Upper lobe of left lung (tissue), 6 donors: Measurements from ENCODE around the gene DHRS4. TPM values are rescaled to one million over a fixed set of nuclear protein-coding genes. Genes with fewer than 3 reads are reported as not detected.
"Not testable (repeated sequence)": the region's sequence is repeated elsewhere in the genome, so short reads cannot be mapped to it uniquely, and the experiment has no call there.

Experiments used
- ATAC-seq, 2 donors: fragments of 200-7000 bp; cut with Tn5 transposase; one replicate each; pipeline ENCODE4 v1.9.1; 2022; ENCODE audit warnings: mild to moderate bottlenecking in 2 of 2, moderate library complexity in 2 of 2; ENCODE audit not compliant: low FRiP score in 2 of 2
- DNase-seq, 2 donors: peaks; one replicate each; pipeline ENCODE4 v3.0.0-alpha.2; 2019 to 2020
- H3K27ac ChIP-seq, 4 donors: fragments of 200-600 bp; sonication (generic); one replicate each; pipeline ENCODE4 v1.5.1; 2016 to 2019
- H3K27me3 ChIP-seq, 4 donors: fragments of 200-600 bp; sonication (generic); one replicate each; pipeline ENCODE4 v1.5.1; 2017 to 2019
- H3K36me3 ChIP-seq, 4 donors: fragments of 200-600 bp; sonication (generic); one replicate each; pipeline ENCODE4 v1.5.1; 2016 to 2019
- H3K4me1 ChIP-seq, 4 donors: fragments of 200-600 bp; sonication (generic); one replicate each; pipeline ENCODE4 v1.5.1; 2018 to 2019
- H3K4me3 ChIP-seq, 4 donors: fragments of 200-600 bp; sonication (generic); one replicate each; pipeline ENCODE4 v1.5.1; 2017 to 2019; ENCODE audit warnings: mild to moderate bottlenecking in 2 of 4, moderate library complexity in 1 of 4
- H3K9me3 ChIP-seq, 4 donors: fragments of 200-600 bp; sonication (generic); one replicate each; pipeline ENCODE4 v1.5.1; 2018 to 2019
- EP300 ChIP-seq, 4 donors: sonication (generic); formaldehyde crosslinking; IDR thresholded peaks; one replicate each; pipeline ENCODE4 v1.5.1; 2017; ENCODE audit warnings: antibody characterized with exemption in 4 of 4, control low read depth in 2 of 4
- POLR2A ChIP-seq, 4 donors: fragments of 450-650 bp; IDR thresholded peaks; one replicate each; pipeline ENCODE4 v1.5.1; 2016 to 2017; ENCODE audit warnings: antibody characterized with exemption in 4 of 4, mild to moderate bottlenecking in 2 of 4
- POLR2AphosphoS5 ChIP-seq, 2 donors: sonication (generic); formaldehyde crosslinking; IDR thresholded peaks; one replicate each; pipeline ENCODE4 v1.5.1; 2017; ENCODE audit warnings: antibody characterized with exemption in 2 of 2
- WGBS, 2 donors: methylation state at CpG; one replicate each; pipeline ENCODE4 v1.1.5; 2017 to 2018; 5-methylcytosine and 5-hydroxymethylcytosine counted together
- total RNA-seq, 6 donors: library from RNA; depleted of rRNA in 4 of 6; stranded (reverse); fragments of >200 nt in 4 of 6; gene quantifications; one replicate each; pipeline versions ENCODE4 v1.1.0 to v1.2.1, GENCODE V29; 2016 to 2021
- TF ChIP-seq, protein P1 (sequence below), 6 experiments: fragments of 450-650 bp in 4 of 6; fragments of 200-600 bp in 2 of 6; sonication (generic) in 2 of 6; IDR thresholded peaks; one replicate each; pipeline ENCODE4 v1.5.1; 2016 to 2019; ENCODE audit warnings: antibody characterized with exemption in 6 of 6
- donor health status: DM: no; HTN: no; CAD: no; lungs with moderate emphysema.
- donor health status: DM: no; HTN: yes; CAD: no; lungs with severe emphysema.

Gene DHRS4
- total RNA-seq, 6 donors from 2014 or later: 30.3 to 57.9 (median 33.8) TPM

DNA sequence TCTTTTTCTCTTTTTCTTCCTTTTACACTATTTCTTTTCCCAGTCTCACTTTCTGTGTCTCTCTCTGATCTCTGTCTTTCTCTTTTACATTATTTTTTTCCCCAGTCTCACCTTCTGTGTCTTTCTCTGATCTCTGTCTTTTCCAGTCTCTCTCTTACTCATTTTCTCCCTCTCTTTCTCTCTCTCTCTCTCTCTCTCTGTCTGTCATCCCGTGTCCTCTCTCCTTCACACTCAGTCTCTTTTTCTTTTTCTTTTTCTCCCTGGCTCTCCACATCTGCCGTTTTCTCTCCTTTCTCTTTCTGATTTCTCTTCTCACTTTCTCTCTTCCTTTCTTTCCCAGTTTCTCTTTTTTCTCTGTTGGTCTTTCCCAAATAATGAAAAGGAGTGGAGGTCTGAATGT, 57.5 kb downstream of the DHRS4 start:
- H3K9me3 ChIP-seq: no peaks in the 10 kb centered on the region
- no peaks in the 10 kb centered on the region for H3K36me3 ChIP-seq
- TF ChIP-seq, protein P1, sequence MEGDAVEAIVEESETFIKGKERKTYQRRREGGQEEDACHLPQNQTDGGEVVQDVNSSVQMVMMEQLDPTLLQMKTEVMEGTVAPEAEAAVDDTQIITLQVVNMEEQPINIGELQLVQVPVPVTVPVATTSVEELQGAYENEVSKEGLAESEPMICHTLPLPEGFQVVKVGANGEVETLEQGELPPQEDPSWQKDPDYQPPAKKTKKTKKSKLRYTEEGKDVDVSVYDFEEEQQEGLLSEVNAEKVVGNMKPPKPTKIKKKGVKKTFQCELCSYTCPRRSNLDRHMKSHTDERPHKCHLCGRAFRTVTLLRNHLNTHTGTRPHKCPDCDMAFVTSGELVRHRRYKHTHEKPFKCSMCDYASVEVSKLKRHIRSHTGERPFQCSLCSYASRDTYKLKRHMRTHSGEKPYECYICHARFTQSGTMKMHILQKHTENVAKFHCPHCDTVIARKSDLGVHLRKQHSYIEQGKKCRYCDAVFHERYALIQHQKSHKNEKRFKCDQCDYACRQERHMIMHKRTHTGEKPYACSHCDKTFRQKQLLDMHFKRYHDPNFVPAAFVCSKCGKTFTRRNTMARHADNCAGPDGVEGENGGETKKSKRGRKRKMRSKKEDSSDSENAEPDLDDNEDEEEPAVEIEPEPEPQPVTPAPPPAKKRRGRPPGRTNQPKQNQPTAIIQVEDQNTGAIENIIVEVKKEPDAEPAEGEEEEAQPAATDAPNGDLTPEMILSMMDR (IDR thresholded peaks at IDR 0.05): no peak
- TF ChIP-seq EP300 (IDR thresholded peaks at IDR 0.05): no peak
- TF ChIP-seq POLR2AphosphoS5 (IDR thresholded peaks at IDR 0.05): no peak
- TF ChIP-seq POLR2A (IDR thresholded peaks at IDR 0.05): no peak
- H3K27ac ChIP-seq: no peak overlapping the region
- peaks cover 0 to 13% (median 7%) of the 10 kb centered on the region in 4 donors for H3K4me1 ChIP-seq
- H3K4me3 ChIP-seq: no peak overlapping the region
- H3K27me3 ChIP-seq: no peaks in the 10 kb centered on the region
- DNase-seq (no peak), ATAC-seq (no peak)
- 64 to 75% methylated on average over 2 of the region's 2 CpGs for WGBS, 2 donors

DNA sequence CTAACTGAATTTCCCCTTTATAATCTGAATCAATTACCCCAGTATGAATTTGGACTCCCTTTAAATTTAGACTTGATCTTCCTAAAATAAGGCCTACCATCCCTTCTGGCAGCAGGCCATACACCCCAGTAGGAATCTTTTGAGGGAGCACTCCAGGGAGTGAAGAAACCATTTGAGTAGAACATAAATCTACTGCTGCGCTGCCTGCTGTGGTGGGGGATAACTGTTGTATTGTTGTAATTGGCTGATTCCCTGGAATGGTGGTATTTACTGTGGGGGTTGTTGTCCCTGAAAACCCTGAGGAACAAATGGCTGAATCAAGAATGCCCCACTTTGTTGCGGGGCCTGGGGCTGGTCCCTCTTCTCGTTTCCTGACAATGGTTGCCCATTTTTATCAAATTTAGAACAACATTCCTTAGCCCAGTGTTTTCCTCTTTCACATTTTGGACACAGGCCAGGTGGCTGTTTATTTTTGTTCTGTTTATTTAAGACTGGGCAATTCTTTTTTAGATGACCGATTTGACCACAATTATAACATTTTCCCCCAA, 59.2 kb downstream of the DHRS4 start:
- H3K27me3 ChIP-seq, H3K4me3 ChIP-seq, H3K36me3 ChIP-seq, DNase-seq, H3K9me3 ChIP-seq, ATAC-seq: not testable (repeated sequence)
- H3K4me1 ChIP-seq: peaks cover 0 to 13% (median 6%) of the 10 kb centered on the region in 4 donors
- peak overlapping the region in 1 of 4 donors; percentile 30 for H3K27ac ChIP-seq
- 49 to 57% methylated on average over 4 of the region's 4 CpGs for WGBS, 2 donors

DNA sequence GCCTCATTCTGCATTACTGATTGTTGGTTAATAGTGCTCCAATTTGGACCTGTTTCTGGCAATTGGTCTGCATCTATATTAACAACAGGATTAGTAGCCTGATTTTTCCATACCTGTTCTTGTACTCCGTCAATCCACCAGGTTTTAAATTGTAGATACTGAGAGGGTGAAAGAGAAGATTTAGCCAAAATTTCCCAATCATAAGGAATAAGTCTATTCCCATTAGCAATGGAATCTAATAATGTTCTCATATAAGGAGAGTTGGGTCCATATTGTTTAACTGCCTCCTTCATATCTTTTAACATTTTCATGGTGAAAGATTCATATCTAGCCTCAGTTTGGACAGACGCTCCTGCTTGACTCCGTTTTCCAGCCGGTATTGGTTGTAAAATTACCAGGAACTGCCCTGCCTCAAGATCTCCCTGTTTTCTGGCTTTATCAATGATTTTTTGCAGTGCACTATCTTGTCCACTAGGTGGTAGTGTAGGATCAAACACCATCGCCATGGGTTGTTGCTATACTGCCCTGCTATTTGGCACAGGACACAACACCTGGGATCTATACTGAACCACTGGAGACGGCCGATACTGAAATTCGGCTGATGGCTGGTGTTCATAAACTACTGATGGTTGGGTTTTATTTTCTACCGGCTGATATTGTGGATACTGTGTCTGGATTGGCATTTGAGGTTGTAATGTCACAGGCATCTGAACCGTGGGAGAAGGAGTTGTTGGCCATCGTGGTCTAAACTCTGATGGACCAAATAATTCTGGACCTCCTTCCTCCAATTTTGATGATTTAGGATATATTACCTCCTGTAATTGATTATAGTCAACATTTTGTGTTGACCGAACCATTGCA, 60.3 kb downstream of the DHRS4 start:
- DNase-seq (peak in 1 of 2 donors; percentile 59), ATAC-seq (peak; percentile 84 to 86)
- H3K9me3 ChIP-seq: no peaks in the 10 kb centered on the region
- TF ChIP-seq, protein P1 (IDR thresholded peaks at IDR 0.05): peak; percentile 83 to 93 (median 88)
- TF ChIP-seq POLR2A (IDR thresholded peaks at IDR 0.05): no peak
- WGBS, 2 donors: 25 to 28% methylated on average over 12 of the region's 12 CpGs
- no peak overlapping the region for H3K4me3 ChIP-seq
- H3K36me3 ChIP-seq: no peaks in the 10 kb centered on the region
- H3K27ac ChIP-seq: no peak overlapping the region
- H3K27me3 ChIP-seq: no peaks in the 10 kb centered on the region
- peaks cover 0 to 13% (median 6%) of the 10 kb centered on the region in 4 donors for H3K4me1 ChIP-seq

DNA sequence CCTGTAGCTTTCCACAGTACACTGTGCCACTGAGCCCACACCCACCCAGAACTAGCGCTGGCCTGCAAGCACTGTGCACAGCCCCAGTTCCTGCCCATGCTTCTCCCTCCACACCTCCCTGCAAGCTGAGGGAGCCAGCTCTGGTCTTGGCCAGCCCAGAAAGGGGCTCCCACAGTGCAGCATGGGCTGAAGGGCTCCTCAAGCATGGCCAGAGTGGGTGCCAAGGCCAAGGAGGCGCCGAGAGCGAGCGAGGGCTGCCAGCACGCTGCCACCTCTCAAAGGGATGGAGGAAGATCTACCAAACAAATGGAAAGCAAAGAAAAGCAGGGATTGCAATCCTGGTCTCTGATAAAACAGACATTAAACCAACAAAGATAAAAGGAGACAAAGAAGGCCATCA, 62.2 kb downstream of the DHRS4 start:
- 96 to 99% methylated on average over 6 of the region's 6 CpGs for WGBS, 2 donors
- H3K27ac ChIP-seq, ATAC-seq, H3K27me3 ChIP-seq, H3K4me3 ChIP-seq, H3K36me3 ChIP-seq, H3K9me3 ChIP-seq: not testable (repeated sequence)
- H3K4me1 ChIP-seq: peaks cover 0 to 13% (median 6%) of the 10 kb centered on the region in 4 donors
- DNase-seq: peak in 1 of 2 donors; percentile 74

Other genes with a start within 250 kb of the DHRS4 start
- gene DHRS4L2, start 35.2 kb downstream of the DHRS4 start, total RNA-seq: 10 to 100 TPM; 13.2 to 27.4 (median 18.2) TPM
- gene CARMIL3, start 98.2 kb downstream of the DHRS4 start, total RNA-seq: 10 to 100 TPM in 1 of 6 donors, 1 to 10 TPM in 3, under 1 TPM in 2; 0.39 to 15.7 (median 1.2) TPM
- not detected for gene CPNE6, start 117.8 kb downstream of the DHRS4 start, total RNA-seq
- 10 to 100 TPM; 27.2 to 70.3 (median 34.9) TPM for gene PCK2, start 140.5 kb downstream of the DHRS4 start, total RNA-seq
- 100 to 1,000 TPM in 2 of 6 donors, 10 to 100 TPM in 4; 68.4 to 138 (median 95.0) TPM for gene DCAF11, start 161.0 kb downstream of the DHRS4 start, total RNA-seq
- gene NRL, start 161.2 kb downstream of the DHRS4 start, total RNA-seq: 1 to 10 TPM; 2.6 to 9.8 (median 4.4) TPM
- under 1 TPM in 4 of 6 donors, not detected in 2; 0.63 to 0.89 (median 0.82) TPM for gene FITM1, start 176.9 kb downstream of the DHRS4 start, total RNA-seq
- 100 to 1,000 TPM in 5 of 6 donors, 10 to 100 TPM in 1; 56.6 to 206 (median 142) TPM for gene PSME1, start 182.4 kb downstream of the DHRS4 start, total RNA-seq
- gene EMC9, start 187.8 kb downstream of the DHRS4 start, total RNA-seq: 10 to 100 TPM in 5 of 6 donors, 1 to 10 TPM in 1; 8.6 to 13.8 (median 12.0) TPM
- 100 to 1,000 TPM in 3 of 6 donors, 10 to 100 TPM in 3; 58.5 to 144 (median 84.4) TPM for gene PSME2, start 192.8 kb downstream of the DHRS4 start, total RNA-seq
- gene RNF31, start 193.7 kb downstream of the DHRS4 start, total RNA-seq: 100 to 1,000 TPM in 2 of 6 donors, 10 to 100 TPM in 4; 52.1 to 173 (median 63.9) TPM
- gene IRF9, start 207.5 kb downstream of the DHRS4 start, total RNA-seq: 100 to 1,000 TPM in 3 of 6 donors, 10 to 100 TPM in 3; 78.2 to 192 (median 107) TPM
- gene REC8, start 218.3 kb downstream of the DHRS4 start, total RNA-seq: 10 to 100 TPM; 16.0 to 76.5 (median 29.4) TPM
- 10 to 100 TPM; 20.8 to 50.3 (median 35.2) TPM for gene IPO4, start 235.0 kb downstream of the DHRS4 start, total RNA-seq
- gene TM9SF1, start 241.7 kb downstream of the DHRS4 start, total RNA-seq: 10 to 100 TPM; 15.7 to 75.4 (median 53.8) TPM